Memory B cell (primary cell): ENCODE data around the gene CRK.
A peak's percentile ranks its signal among the peaks of the same experiment; 100 is the strongest.
"Not testable (repeated sequence)": the region's sequence is repeated elsewhere in the genome, so short reads cannot be mapped to it uniquely, and the experiment has no call there.

ENCODE experiments used
- ATAC-seq: fragments of 150-1000 bp; cut with Tn5 transposase; 2 replicates; pipeline ENCODE4 v1.10.0; 2021; ENCODE audit warnings: low read depth, mild to moderate bottlenecking, moderate library complexity
- DNase-seq, 2 donors: peaks; one replicate each; pipeline ENCODE4 v3.0.0; 2022; ENCODE audit warnings: low spot score in 2 of 2
- H3K27ac Mint-ChIP-seq: one replicate; pipeline ENCODE4 v1.8.0; 2022; ENCODE audit warnings: mild to moderate bottlenecking, moderate library complexity, mixed read lengths
- H3K27me3 Mint-ChIP-seq: one replicate; pipeline ENCODE4 v1.8.0; 2022; ENCODE audit warnings: mixed read lengths
- H3K36me3 Mint-ChIP-seq: one replicate; pipeline ENCODE4 v1.8.0; 2022; ENCODE audit warnings: mild to moderate bottlenecking, mixed read lengths
- H3K4me1 Mint-ChIP-seq: one replicate; pipeline ENCODE4 v1.8.0; 2022; ENCODE audit warnings: mixed read lengths
- H3K4me3 Mint-ChIP-seq: one replicate; pipeline ENCODE4 v1.8.0; 2022; ENCODE audit warnings: mild to moderate bottlenecking, moderate library complexity, mixed read lengths
- H3K9me3 Mint-ChIP-seq: one replicate; pipeline ENCODE4 v1.8.0; 2022; ENCODE audit warnings: mixed read lengths

CRK gene

DNA sequence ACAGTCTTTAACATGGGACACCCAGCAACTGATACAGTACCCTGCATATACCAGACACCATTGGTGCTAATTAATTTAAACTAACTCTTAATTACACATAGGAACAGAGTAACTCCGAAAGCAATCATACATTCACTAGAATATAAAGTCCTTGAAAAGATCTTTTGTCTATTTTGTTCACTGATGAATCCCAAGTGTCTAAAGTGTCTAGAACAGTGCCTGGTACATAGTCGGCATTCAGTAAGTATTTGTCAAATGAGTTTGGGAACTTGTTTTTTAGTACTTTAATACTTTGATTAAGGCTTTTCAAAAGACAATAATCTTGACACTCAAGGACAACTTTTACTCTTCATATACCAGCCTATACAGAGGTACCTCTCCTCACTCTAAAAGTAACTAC lies 69.8 kb downstream of the CRK start:
- H3K4me1 Mint-ChIP-seq: peaks cover 26% of the 10 kb centered on the region
- no peak overlapping the region for H3K4me3 Mint-ChIP-seq
- no peaks in the 10 kb centered on the region for H3K27me3 Mint-ChIP-seq
- DNase-seq: no peak
- no peak overlapping the region for H3K27ac Mint-ChIP-seq
- H3K9me3 Mint-ChIP-seq: no peaks in the 10 kb centered on the region
- H3K36me3 Mint-ChIP-seq: no peaks in the 10 kb centered on the region
- no peak for ATAC-seq

DNA sequence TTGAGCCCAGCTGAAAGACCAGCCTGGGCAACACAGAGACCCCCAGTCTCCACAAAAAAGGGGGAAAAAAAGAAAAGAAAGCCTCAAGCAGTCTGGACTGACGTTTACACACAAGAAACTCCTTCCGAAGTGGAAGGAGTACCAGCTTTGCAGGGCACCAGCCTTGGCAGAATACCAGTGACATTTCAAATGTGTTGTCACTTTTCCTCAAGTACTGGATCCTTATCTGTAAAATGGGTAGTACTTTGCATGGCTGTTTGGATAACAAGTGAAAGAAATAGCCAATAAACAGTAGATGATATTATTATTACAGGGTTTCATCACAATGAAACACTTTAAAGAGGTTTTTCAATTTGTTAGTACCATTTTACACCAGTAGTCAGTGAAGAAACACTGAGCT lies 70.2 kb downstream of the CRK start:
- H3K27ac Mint-ChIP-seq: no peak overlapping the region
- no peak for ATAC-seq

DNA sequence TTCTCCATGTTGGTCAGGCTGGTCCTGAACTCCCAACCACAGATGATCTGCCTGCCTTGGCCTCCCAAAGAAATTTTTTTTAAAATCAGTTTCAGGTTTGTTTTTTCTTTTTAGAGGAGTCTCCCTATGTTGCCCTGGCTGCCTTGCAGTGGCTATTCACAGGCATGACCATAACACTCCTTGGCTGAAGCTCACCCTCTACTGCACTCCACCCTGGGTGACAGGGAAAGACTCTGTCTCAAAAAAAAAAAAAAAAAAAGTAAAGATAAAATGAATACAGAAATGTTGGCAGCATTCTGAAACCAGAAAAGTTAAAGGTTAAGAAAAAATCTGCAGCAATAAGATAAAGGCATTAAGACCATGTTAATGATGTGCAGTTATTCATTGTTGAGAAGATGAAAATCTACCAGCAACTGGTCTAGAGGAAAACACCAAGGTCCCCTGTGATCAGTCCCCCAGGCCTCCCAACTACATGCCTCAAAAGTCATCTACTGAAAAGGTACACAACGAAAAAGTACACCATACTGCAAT lies 71.1 kb downstream of the CRK start:
- DNase-seq (no peak), ATAC-seq (no peak)
- Mint-ChIP-seq H3K27ac (peak overlapping the region; percentile 47), H3K9me3 (no peaks in the 10 kb centered on the region), H3K36me3 (peaks cover 2% of the 10 kb centered on the region), H3K27me3 (no peaks in the 10 kb centered on the region), H3K4me1 (peaks cover 24% of the 10 kb centered on the region), H3K4me3 (no peak overlapping the region)

More for the DNA sequence above, 70.2 kb downstream of the CRK start:
- no peak for DNase-seq
- no peaks in the 10 kb centered on the region for H3K9me3 Mint-ChIP-seq
- no peaks in the 10 kb centered on the region for H3K36me3 Mint-ChIP-seq
- no peak overlapping the region for H3K4me3 Mint-ChIP-seq
- H3K4me1 Mint-ChIP-seq: peaks cover 26% of the 10 kb centered on the region
- H3K27me3 Mint-ChIP-seq: no peaks in the 10 kb centered on the region

DNA sequence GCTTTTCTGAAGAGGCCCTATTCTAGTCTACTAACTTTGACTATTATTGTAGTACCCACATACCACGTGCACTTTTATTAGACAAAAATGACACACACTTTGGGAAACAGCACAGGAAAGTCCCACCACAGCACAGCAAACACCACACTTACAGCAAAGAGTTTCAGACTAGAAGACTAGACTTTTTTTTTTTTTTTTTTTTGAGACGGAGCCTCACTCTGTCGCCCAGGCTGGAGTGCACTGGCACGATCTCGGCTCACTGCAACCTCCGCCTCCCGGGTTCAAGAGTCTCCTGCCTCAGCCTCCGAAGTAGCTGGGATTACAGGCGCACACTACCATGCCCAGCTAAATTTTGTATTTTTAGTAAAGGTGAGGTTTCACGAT lies 76.1 kb downstream of the CRK start:
- Mint-ChIP-seq H3K4me3 (no peak overlapping the region), H3K4me1 (peaks cover 38% of the 10 kb centered on the region)
- no peak for DNase-seq

DNA sequence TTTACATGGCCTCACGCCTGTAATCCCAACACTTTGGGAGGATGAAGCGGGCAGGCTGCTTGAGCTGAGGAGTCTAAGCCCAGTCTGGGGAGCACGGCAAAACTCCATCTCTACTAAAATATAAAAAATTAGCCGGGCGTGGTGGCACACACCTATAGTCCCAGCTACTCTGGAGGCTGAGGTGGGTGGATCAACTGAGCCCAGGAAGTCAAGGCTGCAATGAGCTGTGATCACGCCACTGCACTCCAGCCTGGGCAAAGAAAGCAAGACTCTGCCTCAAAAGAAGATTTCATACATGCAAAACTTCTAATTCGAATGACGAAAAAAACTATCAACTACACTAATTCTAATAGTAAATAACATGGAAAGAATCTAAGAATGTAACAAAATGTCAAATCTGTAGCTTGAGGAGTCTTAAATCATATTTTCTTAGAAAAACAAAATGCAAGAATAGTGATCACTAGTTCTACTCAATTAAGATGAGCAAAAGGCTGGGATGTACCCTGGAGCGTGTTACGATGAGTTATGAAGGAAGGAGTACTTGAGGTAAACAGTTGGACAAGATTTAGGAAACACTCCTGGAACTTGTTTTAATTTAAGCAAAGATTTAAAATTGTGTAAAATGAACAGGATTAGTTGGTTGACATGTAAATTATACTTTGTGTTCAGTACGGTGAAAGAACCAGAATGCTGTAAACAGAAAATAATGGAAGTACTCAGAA lies 76.7 kb downstream of the CRK start:
- H3K9me3 Mint-ChIP-seq: no peaks in the 10 kb centered on the region
- no peaks in the 10 kb centered on the region for H3K27me3 Mint-ChIP-seq
- H3K4me3 Mint-ChIP-seq: peak overlapping the region; percentile 22

More for the DNA sequence above, 76.1 kb downstream of the CRK start:
- Mint-ChIP-seq H3K27ac (peak overlapping the region; percentile 67), H3K9me3 (no peaks in the 10 kb centered on the region), H3K27me3 (no peaks in the 10 kb centered on the region), H3K36me3 (peaks cover 5% of the 10 kb centered on the region)
- peak; percentile 86 for ATAC-seq

DNA sequence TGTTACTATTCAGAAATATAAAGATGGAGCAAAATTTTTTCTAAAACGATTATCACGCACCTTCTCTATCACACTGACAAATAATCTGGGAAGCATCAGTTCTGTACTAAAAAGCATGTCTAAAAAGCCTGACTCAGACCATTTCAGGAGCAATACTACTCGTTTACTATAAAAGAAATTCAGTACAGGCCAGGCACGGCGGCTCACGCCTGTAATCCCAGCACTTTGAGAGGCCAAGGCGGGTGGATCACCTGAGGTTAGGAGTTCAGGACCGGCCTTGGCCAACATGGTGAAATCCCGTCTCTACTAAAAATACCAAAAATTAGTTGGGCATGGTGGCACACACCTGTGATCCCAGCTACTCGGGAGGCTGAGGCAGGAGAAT lies 77.6 kb downstream of the CRK start:
- ATAC-seq, DNase-seq, H3K36me3 Mint-ChIP-seq, H3K27ac Mint-ChIP-seq, H3K9me3 Mint-ChIP-seq, H3K4me3 Mint-ChIP-seq, H3K27me3 Mint-ChIP-seq: not testable (repeated sequence)
- peaks cover 45% of the 10 kb centered on the region for H3K4me1 Mint-ChIP-seq

More for the DNA sequence above, 76.7 kb downstream of the CRK start:
- H3K4me1 Mint-ChIP-seq: peaks cover 43% of the 10 kb centered on the region
- no peak for DNase-seq
- H3K36me3 Mint-ChIP-seq: peaks cover 6% of the 10 kb centered on the region
- H3K27ac Mint-ChIP-seq: peak overlapping the region; percentile 67
- ATAC-seq: no peak

DNA sequence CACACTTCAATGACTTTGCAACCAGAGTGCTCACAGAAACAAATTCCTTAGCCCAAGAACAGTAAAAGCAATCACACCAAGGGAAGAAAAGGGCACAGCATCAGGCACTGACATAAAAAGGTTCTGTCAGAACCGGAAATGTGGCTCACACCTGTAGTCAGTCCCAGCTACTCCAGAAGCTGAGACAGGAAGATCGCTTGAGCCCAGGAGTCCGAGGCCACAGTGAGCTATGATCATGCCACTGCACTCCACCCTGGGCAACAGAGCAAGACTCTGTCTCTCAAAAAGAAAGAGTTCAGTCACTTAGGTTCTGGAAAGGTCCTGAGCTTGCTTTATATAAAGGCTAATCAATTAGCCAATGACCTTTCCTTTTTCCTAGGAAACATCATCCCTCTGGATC lies 78.7 kb downstream of the CRK start:
- H3K9me3 Mint-ChIP-seq: no peaks in the 10 kb centered on the region
- H3K4me3 Mint-ChIP-seq: no peak overlapping the region
- H3K36me3 Mint-ChIP-seq: peaks cover 12% of the 10 kb centered on the region
- no peak for ATAC-seq
- peaks cover 47% of the 10 kb centered on the region for H3K4me1 Mint-ChIP-seq
- H3K27me3 Mint-ChIP-seq: no peaks in the 10 kb centered on the region
- no peak for DNase-seq
- H3K27ac Mint-ChIP-seq: peak overlapping the region; percentile 43

DNA sequence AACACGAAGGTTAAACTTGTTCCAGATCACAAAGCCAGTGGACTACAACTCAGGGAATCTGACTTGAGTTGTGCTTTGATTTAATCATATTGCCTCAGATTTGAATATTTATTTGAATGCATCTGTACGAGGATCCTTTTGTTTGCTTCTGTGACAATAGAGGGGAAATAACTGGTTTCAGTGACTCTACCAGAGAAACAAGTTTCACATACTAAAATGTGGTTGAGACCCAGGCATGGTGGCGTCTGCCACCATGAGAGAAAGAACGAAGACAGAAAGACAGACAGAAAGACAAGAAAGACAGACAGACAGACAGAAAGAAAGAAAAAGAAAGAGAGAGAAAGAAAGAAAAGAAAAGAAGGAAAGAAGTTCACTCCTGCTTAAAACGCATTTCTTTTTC lies 80.0 kb downstream of the CRK start:
- Mint-ChIP-seq H3K27ac (peak overlapping the region; percentile 43), H3K9me3 (no peaks in the 10 kb centered on the region), H3K36me3 (peaks cover 13% of the 10 kb centered on the region), H3K4me3 (peak overlapping the region; percentile 54), H3K27me3 (no peaks in the 10 kb centered on the region), H3K4me1 (peaks cover 42% of the 10 kb centered on the region)
- no peak for DNase-seq
- peak; percentile 36 for ATAC-seq

DNA sequence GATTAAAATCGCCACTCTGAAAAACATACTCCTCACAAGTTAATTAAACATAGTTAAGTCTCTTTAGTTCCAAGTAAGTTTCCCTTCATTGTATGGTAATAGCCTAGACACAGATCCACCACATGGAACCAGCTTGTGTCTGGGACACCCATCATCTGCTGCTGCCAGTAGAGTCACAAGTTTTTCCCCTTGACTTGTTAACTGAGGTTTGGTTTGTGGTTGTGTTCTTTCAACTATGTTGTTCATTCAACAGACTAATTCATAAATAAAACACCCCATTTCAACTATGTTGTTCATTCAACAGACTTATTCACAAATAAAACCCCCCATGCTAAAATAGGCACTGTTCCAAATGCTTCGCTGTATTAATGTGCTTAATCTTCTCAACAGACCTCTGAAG lies 80.4 kb downstream of the CRK start:
- H3K27me3 Mint-ChIP-seq: no peaks in the 10 kb centered on the region
- H3K36me3 Mint-ChIP-seq: peaks cover 11% of the 10 kb centered on the region

DNA sequence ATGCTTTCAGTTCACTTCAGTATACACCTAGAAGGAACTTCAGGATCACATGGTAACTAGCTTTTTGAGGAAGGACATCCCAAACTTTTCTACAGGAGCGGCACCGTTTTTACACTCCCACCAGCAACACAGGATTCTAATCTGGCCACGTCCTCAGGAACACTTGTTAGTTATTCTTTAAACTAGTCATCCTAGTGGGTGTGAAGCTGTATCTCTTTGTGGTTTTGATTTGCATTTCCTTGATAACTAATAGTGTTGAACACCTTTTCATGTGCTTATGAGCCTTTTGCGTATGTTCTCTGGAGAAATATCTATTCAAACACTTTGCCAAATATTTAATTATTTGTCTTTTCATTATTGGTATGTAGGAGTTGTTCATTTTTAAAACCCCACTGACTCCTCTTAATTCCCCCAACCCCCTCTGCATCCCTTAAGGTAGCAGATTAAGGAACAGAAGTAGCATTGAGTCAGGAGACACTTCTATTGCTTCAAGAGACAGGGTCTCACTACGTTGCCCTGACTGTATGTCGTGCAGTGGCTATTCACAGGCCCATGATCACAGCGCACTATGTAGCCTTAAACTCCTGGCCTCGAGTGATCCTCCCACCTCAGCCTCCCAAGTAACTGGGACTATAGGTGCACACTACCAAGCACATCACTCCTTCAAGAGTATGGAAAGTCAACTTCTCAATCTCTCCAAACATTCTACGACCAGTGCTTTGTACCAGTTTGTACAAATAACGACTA lies 81.4 kb downstream of the CRK start:
- Mint-ChIP-seq H3K9me3 (no peaks in the 10 kb centered on the region), H3K27ac (peak overlapping the region; percentile 43), H3K27me3 (no peaks in the 10 kb centered on the region), H3K4me1 (peaks cover 39% of the 10 kb centered on the region), H3K36me3 (peaks cover 11% of the 10 kb centered on the region), H3K4me3 (peak overlapping the region; percentile 57)
- DNase-seq (no peak), ATAC-seq (peak; percentile 70)

More for the DNA sequence above, 80.4 kb downstream of the CRK start:
- ATAC-seq (no peak), DNase-seq (no peak)
- Mint-ChIP-seq H3K9me3 (no peaks in the 10 kb centered on the region), H3K4me3 (no peak overlapping the region), H3K27ac (peak overlapping the region; percentile 43), H3K4me1 (peaks cover 42% of the 10 kb centered on the region)

DNA sequence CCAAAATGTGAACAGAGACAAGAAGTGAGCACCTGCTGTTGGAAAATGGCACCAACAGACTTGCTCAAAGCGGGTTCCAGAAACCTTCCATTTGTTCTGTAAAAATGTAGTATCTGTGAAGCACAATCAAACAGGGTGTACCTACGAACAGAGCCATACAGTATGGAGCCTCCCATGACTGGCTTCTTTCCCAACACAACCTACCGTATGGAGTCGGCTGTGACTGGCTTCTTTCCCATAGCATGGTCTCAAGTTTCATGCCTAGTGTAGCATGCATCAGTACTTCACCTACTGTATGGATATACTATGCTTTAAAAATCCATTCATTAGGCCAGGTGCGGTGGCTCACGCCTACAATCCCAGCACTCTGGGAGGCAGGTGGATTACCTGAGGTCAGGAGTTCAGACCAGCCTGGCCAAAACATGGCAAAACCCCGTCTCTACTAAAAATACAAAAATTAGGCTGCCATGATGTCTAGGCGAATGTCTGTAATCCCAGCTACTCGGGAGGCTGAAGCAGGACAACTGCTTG lies 82.3 kb downstream of the CRK start:
- DNase-seq: no peak
- H3K36me3 Mint-ChIP-seq: peaks cover 11% of the 10 kb centered on the region
- no peak for ATAC-seq
- H3K9me3 Mint-ChIP-seq: no peaks in the 10 kb centered on the region
- H3K27ac Mint-ChIP-seq: no peak overlapping the region
- peaks cover 39% of the 10 kb centered on the region for H3K4me1 Mint-ChIP-seq
- no peak overlapping the region for H3K4me3 Mint-ChIP-seq
- H3K27me3 Mint-ChIP-seq: no peaks in the 10 kb centered on the region

DNA sequence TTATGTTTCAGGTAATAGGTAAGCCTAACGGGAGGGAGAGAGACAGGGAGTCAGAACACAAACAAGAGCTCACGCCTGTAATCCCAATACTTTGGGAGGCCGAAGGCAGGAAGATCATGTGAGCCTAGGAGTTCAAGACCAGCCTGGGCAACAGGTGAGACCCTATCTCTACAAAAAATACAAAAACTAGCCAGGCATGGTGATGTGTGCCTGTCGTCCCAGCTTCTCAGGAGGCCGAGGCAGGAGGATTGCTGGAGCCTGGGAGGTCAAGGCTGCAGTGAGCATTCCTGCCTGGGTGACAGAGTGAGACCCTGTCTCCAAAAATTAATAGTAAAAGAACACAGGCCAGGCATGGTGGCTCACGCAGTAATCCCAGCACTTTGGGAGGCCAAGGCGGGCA lies 83.4 kb downstream of the CRK start:
- peaks cover 38% of the 10 kb centered on the region for H3K4me1 Mint-ChIP-seq
- DNase-seq: no peak
- H3K27ac Mint-ChIP-seq: peak overlapping the region; percentile 14

DNA sequence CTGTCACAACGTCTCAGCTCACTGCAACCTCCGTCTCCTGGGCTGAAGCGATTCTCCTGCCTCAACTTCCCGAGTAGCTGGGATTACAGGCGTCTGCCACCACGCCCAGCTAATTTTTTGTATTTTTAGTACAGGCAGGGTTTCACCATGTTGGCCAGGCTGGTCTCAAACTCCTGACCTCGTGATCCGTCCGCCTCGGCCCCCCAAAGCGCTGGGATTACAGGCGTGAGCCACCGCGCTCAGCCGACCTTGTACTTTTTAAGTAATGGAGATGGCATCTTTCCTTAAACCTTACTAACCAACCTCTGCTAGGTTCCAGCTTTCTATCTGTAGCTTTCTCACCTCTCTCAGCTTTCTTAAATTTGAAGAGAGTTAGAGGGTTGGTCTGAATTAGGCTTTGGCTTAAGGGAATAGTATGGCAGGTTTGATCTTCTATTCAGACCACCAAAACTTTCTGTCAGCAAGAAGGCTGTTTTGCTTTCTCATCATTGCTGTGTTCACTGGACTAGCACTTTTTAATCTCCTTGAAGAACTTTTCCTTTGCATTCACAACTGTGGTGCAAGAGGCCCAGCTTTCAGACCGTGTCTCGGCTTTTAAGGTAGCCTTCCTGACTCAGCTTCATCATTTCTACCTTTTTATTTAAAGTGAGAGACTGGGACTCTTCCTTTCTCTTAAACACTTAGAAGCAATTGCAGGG lies 84.0 kb downstream of the CRK start:
- no peaks in the 10 kb centered on the region for H3K9me3 Mint-ChIP-seq
- H3K4me1 Mint-ChIP-seq: peaks cover 38% of the 10 kb centered on the region
- H3K27ac Mint-ChIP-seq: peak overlapping the region; percentile 14
- H3K4me3 Mint-ChIP-seq: no peak overlapping the region
- DNase-seq (no peak), ATAC-seq (no peak)
- H3K36me3 Mint-ChIP-seq: peaks cover 11% of the 10 kb centered on the region
- no peaks in the 10 kb centered on the region for H3K27me3 Mint-ChIP-seq

More for the DNA sequence above, 83.4 kb downstream of the CRK start:
- H3K36me3 Mint-ChIP-seq: peaks cover 11% of the 10 kb centered on the region
- H3K27me3 Mint-ChIP-seq: no peaks in the 10 kb centered on the region
- no peak overlapping the region for H3K4me3 Mint-ChIP-seq
- H3K9me3 Mint-ChIP-seq: no peaks in the 10 kb centered on the region
- no peak for ATAC-seq
